Keratinocyte (primary cell): Measurements from ENCODE around the gene SCAF1. TPM values are rescaled to one million over a fixed set of nuclear protein-coding genes. Genes with fewer than 3 reads are reported as not detected.
A peak's percentile ranks its signal among the peaks of the same experiment; 100 is the strongest.

Experiments
- DNase-seq: peaks from one replicate; pipeline ENCODE4 v3.0.0-alpha.2; 2011; ENCODE audit warnings: low read depth, missing footprints, low spot score
- FAIRE-seq: peaks from 2 replicates; lab custom pipeline; 2011; peaks lifted over from hg19 to GRCh38; lab: Jason Lieb, UNC
- H2AFZ ChIP-seq: 2 replicates; pipeline ENCODE4 v1.6.0; 2012; ENCODE audit warnings: low read length, control low read depth, inconsistent platforms; ENCODE audit not compliant: control insufficient read depth
- H3K27ac ChIP-seq: 2 replicates; pipeline ENCODE4 v1.5.1; 2011; ENCODE audit warnings: low read length; ENCODE audit not compliant: control insufficient read depth, insufficient read depth
- H3K27me3 ChIP-seq: 3 replicates; pipeline ENCODE4 v1.6.0; 2011; ENCODE audit warnings: low read length; ENCODE audit not compliant: control insufficient read depth, insufficient read depth; ENCODE audit errors: extremely low read depth
- H3K36me3 ChIP-seq, 2 experiments: 2 replicates in 1 of 2; 3 replicates in 1 of 2; pipeline ENCODE4 v1.5.1; 2011; ENCODE audit warnings: low read length in 2 of 2, mild to moderate bottlenecking in 1 of 2; ENCODE audit not compliant: control insufficient read depth in 2 of 2, insufficient read depth in 2 of 2; ENCODE audit errors: extremely low read depth in 1 of 2
- H3K4me1 ChIP-seq: 3 replicates; pipeline ENCODE4 v1.5.1; 2011; ENCODE audit warnings: low read length; ENCODE audit not compliant: control insufficient read depth, insufficient read depth; ENCODE audit errors: extremely low read depth
- H3K4me2 ChIP-seq: 3 replicates; pipeline ENCODE4 v1.6.0; 2011; ENCODE audit warnings: low read depth, low read length; ENCODE audit not compliant: control insufficient read depth, insufficient read depth; ENCODE audit errors: extremely low read depth
- H3K4me3 ChIP-seq, 3 experiments: fragments of 200-600 bp in 1 of 3; sonication (generic) in 1 of 3; 2 replicates in 2 of 3; 3 replicates in 1 of 3; pipeline ENCODE4 v1.5.1; 2011 to 2016; ENCODE audit warnings: low read length in 3 of 3, mild to moderate bottlenecking in 3 of 3, control low read depth in 2 of 3, inconsistent platforms in 1 of 3, low read depth in 1 of 3, mixed read lengths in 1 of 3, mixed run types in 1 of 3, moderate library complexity in 1 of 3; ENCODE audit not compliant: control insufficient read depth in 2 of 3, insufficient read depth in 2 of 3; ENCODE audit errors: extremely low read depth in 1 of 3
- H3K79me2 ChIP-seq: 2 replicates; pipeline ENCODE4 v1.6.0; 2012; ENCODE audit warnings: low read length; ENCODE audit not compliant: control insufficient read depth, insufficient read depth
- H3K9ac ChIP-seq: 3 replicates; pipeline ENCODE4 v1.6.0; 2011; ENCODE audit warnings: low read length; ENCODE audit not compliant: control insufficient read depth, insufficient read depth; ENCODE audit errors: extremely low read depth
- H3K9me1 ChIP-seq: 3 replicates; pipeline ENCODE4 v1.6.0; 2011; ENCODE audit warnings: low read length; ENCODE audit not compliant: control insufficient read depth, insufficient read depth; ENCODE audit errors: extremely low read depth
- H3K9me3 ChIP-seq: 2 replicates; pipeline ENCODE4 v1.5.1; 2012; ENCODE audit warnings: low read depth, low read length; ENCODE audit not compliant: control insufficient read depth
- H4K20me1 ChIP-seq: 3 replicates; pipeline ENCODE4 v1.6.0; 2011; ENCODE audit warnings: low read length; ENCODE audit not compliant: control insufficient read depth, insufficient read depth; ENCODE audit errors: extremely low read depth
- CTCF ChIP-seq, 3 experiments: IDR thresholded peaks in 1 of 3; conservative IDR thresholded peaks in 1 of 3; optimal IDR thresholded peaks in 1 of 3; 2 replicates in 2 of 3; 3 replicates in 1 of 3; pipeline versions ENCODE3 to v1.5.1; 2011; ENCODE audit warnings: low read length in 3 of 3, mild to moderate bottlenecking in 3 of 3, moderate library complexity in 2 of 3, control low read depth in 1 of 3, inconsistent platforms in 1 of 3; ENCODE audit not compliant: insufficient read depth in 2 of 3; ENCODE audit errors: extremely low read depth in 1 of 3
- EZH2 ChIP-seq: IDR thresholded peaks from one replicate; pipeline ENCODE4 v1.6.1; 2012; ENCODE audit warnings: inconsistent platforms, mild to moderate bottlenecking, low read length, moderate library complexity
- dilution Hi-C: fragments of 300-500 bp; cut with MboI; formaldehyde crosslinking; loops from one replicate; pipeline ENCODE4 v1.7.0; 2020; ENCODE audit warnings: low sequenced_read_pairs; ENCODE audit not compliant: extremely low pct_ligation_motif_present
- polyA plus RNA-seq, 5 experiments: library from polyadenylated mRNA; depleted of rRNA in 3 of 5; stranded (reverse) in 3 of 5; stranded (forward) in 1 of 5; unstranded in 1 of 5; fragments of >200 nt; gene quantifications; 1 replicate in 1 of 5; 2 replicates in 3 of 5; 3 replicates in 1 of 5; pipeline versions ENCODE4 v1.2.1 to v1.2.3, GENCODE V29; 2011 to 2012; ENCODE audit warnings: missing spikeins in 2 of 5, low read depth in 1 of 5, low replicate concordance in 1 of 5

The SCAF1 gene
- polyA plus RNA-seq, 1 donor (not counting 4 experiments of a cell fraction or from before 2014, with no cell fraction given): 3.4 TPM

- peaks cover 28 to 29% of the 10 kb centered on the region in 2 experiments for H3K36me3 ChIP-seq
- H3K4me1 ChIP-seq: peaks cover 24% of the 10 kb centered on the region
- no peaks in the 10 kb centered on the region for H3K9me1 ChIP-seq
- DNase-seq (no peak), FAIRE-seq (no peak)
- peak overlapping the region; percentile 54 for H3K4me2 ChIP-seq
- H4K20me1 ChIP-seq: peaks cover 27% of the 10 kb centered on the region
- no peak overlapping the region for H3K27ac ChIP-seq
- H3K27me3 ChIP-seq: no peaks in the 10 kb centered on the region
- TF ChIP-seq EZH2 (no peak), CTCF (optimal IDR thresholded peaks at IDR 0.05 in 1 of 3, IDR thresholded peaks at IDR 0.05 in 1 of 3, conservative IDR thresholded peaks at IDR 0.05 in 1 of 3; ENCODE audit: extremely low read depth in 1 of 3, insufficient read depth in 2 of 3, low read length in 3 of 3) (no peak)
- no peak overlapping the region for H2AFZ ChIP-seq
- H3K9me3 ChIP-seq: no peaks in the 10 kb centered on the region
- peaks cover 51% of the 10 kb centered on the region for H3K79me2 ChIP-seq
- dilution Hi-C loops: no loop called here
- H3K9ac ChIP-seq: peak overlapping the region; percentile 37
- no peak overlapping the region for H3K4me3 ChIP-seq
Observed at GRCh38 chr19:49679771-49680413, 37.9 kb downstream of the SCAF1 start.

GRCh38 chr19:49680421-49681351 is 38.7 kb downstream of the SCAF1 start:
- H3K27ac ChIP-seq: no peak overlapping the region
- no peaks in the 10 kb centered on the region for H3K9me3 ChIP-seq
- no peak for DNase-seq
- H3K79me2 ChIP-seq: peaks cover 51% of the 10 kb centered on the region
- no peak for TF ChIP-seq EZH2
- peak; percentile 97 to 100 (median 98) for TF ChIP-seq CTCF (optimal IDR thresholded peaks at IDR 0.05 in 1 of 3, IDR thresholded peaks at IDR 0.05 in 1 of 3, conservative IDR thresholded peaks at IDR 0.05 in 1 of 3; ENCODE audit: extremely low read depth in 1 of 3, insufficient read depth in 2 of 3, low read length in 3 of 3)
- H3K27me3 ChIP-seq: no peaks in the 10 kb centered on the region
- no peak for FAIRE-seq
- H3K4me3 ChIP-seq: no peak overlapping the region
- no peaks in the 10 kb centered on the region for H3K9me1 ChIP-seq
- H4K20me1 ChIP-seq: peaks cover 27% of the 10 kb centered on the region
- dilution Hi-C loops: no loop called here
- peaks cover 35 to 37% of the 10 kb centered on the region in 2 experiments for H3K36me3 ChIP-seq
- peak overlapping the region; percentile 37 for H3K9ac ChIP-seq
- peaks cover 24% of the 10 kb centered on the region for H3K4me1 ChIP-seq
- H2AFZ ChIP-seq: no peak overlapping the region
- peak overlapping the region; percentile 54 for H3K4me2 ChIP-seq
